DOHH2 (cell line): ENCODE data around the gene LDOC1.

Source experiments
- CTCF ChIP-seq: fragments of 200-600 bp; sonication (generic); IDR thresholded peaks from one replicate; pipeline ENCODE4 v1.5.1; 2014; ENCODE audit warnings: antibody characterized with exemption, mild to moderate bottlenecking, low read depth, low read length; ENCODE audit not compliant: poor library complexity, severe bottlenecking
- EZH2phosphoT487 ChIP-seq: fragments of 200-600 bp; sonication (generic); IDR thresholded peaks from 2 replicates; pipeline ENCODE4 v1.6.1; 2017; ENCODE audit warnings: borderline replicate concordance, mild to moderate bottlenecking, antibody characterized with exemption, low read length, moderate library complexity, mixed read lengths

- TF ChIP-seq CTCF (no peak), EZH2phosphoT487 (no peak)
These were observed 43.7 kb downstream of the LDOC1 start for GRCh38 chrX:141133272-141133671.
